HG03103 (cell line): ENCODE measurements around the gene SUSD2.

ENCODE experiments used
- ATAC-seq: cut with Tn5 transposase; IDR thresholded peaks from one replicate; pipeline ENCODE4 v1.9.1; 2021; ENCODE audit warnings: low read depth; ENCODE audit not compliant: unreplicated experiment

The SUSD2 gene

DNA sequence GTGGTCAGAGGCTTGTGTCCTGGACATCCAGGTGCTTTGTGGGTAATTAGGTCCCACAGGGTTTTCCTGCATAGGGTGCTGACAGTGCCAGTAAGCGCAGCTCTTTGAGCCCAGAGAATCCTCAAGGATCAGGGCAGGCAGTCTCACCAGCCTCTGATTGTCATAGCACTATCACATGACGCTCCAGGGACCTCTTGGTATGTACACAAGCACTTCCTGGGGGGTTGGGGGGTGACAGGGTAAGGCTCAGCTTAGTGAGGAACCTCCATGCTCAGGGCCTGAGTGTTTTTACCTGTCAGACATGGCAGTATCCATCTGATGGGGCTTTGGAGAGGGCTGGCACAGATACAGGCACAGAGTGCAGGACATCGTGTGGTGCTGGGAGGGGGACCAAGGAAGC, 27.9 kb upstream of the SUSD2 start:
- ATAC-seq = no peak

DNA sequence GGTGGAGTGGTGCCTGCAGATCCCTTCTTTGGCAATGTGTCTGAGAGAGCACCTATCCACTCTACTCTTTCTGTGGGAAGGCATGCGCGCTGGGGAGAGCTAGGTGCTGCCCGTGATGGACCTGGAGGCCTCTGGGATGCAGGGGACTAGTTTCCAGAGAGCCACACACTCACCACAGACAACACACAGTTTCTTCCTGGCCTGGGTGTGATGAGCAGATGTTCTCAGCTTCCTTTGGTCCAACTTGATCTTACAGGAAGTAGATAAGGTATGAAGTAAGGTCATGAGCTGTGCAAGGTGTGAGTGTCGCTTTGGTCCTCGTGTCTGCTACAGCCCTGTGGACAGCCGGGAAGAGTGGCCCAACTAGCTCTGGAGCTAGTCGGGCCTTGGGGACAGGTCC, 27.3 kb upstream of the SUSD2 start:
- ATAC-seq = no peak

- no peak for ATAC-seq
Observed at GRCh38 chr22:24154826-24155225, 26.5 kb upstream of the SUSD2 start.

- ATAC-seq = no peak
Observed at GRCh38 chr22:24155627-24156140, 25.6 kb upstream of the SUSD2 start.

DNA sequence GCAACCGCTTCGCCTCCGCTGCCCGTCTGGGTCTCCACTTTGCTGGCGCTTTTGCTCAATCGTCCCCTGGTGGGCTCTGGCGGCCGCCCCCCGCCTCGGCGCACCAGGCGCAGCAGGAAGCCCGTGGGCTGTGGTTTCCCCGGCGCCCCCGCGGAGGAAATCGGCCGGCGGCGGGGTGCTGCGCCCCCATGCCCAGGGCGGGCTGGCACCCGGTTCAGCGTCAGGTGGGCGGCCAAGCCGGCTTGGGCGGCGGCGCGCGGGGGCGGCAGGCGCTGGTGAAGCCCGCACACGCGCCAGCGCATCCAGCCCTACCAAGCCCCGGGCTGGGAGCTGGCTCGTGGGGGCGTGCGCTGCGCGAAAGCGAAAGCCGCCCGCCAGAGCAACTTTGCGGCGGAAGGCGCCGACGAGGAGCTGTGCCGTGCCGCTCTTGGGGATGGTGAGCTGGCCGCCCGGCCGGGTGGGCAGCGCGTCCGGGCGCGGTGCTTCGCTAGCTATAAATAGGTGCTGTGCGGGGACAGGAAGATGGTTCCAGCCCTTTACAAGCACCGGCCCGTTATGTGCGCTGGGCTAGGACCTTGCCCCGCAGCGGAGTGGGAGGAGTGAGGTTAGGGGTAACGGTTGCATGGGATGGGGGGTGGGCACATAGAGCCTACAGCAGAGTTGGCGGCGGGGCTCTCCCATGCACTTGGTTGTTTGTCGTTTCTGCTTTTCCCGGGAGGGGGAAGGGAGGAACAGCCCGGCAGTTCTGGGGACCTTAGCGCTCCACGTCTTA, 25.0 kb upstream of the SUSD2 start:
- ATAC-seq = no peak

DNA sequence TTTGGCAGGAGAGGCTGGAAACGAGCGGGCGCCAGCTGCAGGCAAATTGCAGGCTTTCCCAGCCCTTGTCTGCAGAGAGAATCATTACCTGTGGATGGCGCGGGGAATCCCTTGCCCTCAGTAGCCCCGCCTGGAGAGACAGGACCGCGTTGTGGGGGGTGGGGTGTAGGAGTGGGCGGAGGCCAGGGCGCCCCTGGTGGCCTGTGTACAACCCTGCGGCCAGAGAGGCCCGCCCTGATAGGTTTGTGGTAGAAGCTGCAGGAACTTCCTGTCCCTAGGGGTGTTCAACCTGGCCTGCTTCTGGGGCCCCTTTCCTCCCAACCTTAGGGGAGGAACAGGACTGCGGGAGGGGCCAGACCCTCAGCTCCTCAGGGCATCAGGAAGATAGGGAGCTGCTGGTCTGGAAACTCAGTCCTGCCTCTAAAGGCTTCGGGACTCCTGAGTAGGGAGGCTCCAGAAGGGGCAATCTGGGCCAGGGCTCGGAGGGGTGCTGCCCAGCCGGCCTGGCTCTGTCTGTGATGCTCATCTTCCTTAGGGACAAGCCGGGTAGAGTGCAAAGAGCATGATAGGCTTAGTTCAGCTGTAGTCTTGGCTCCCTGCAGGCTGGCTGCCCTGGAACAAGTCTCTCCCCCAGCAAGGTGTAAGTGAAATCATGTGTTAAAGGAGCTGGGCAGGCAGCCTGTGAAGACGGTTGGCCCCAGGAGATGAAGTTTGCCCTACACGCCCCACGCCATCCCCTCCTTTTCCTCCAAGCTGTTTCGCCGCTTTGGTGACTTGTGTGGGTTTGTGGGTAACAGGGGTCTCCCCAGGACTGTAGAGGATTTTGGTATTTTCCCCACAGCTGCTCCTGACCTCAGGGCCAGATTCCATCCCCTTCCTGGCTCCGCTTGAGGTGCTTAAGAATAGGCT, 24.1 kb upstream of the SUSD2 start:
- ATAC-seq = peak; percentile 71

DNA sequence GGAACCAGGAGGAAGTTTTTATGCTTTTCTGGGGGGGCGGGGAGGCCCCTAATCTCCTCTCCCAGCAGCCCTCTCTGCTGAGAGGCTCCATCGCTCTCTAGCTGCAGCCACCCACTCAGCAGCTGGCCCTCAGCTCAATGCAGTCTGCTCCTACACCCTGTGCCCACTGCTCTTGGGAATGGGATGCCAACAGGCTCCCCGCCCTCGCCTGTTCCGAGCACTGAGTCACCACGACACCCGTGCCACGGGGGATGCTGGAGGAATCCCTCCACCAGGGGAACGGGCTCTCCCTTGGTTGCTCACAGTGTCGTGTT, 23.5 kb upstream of the SUSD2 start:
- no peak for ATAC-seq

- no peak for ATAC-seq
Observed at GRCh38 chr22:24159650-24160049, 21.6 kb upstream of the SUSD2 start.

- ATAC-seq = no peak
Observed at GRCh38 chr22:24160546-24160945, 20.7 kb upstream of the SUSD2 start.

- ATAC-seq = no peak
Observed at GRCh38 chr22:24161485-24161884, 19.8 kb upstream of the SUSD2 start.

- no peak for ATAC-seq
Observed at GRCh38 chr22:24161909-24162308, 19.4 kb upstream of the SUSD2 start.

DNA sequence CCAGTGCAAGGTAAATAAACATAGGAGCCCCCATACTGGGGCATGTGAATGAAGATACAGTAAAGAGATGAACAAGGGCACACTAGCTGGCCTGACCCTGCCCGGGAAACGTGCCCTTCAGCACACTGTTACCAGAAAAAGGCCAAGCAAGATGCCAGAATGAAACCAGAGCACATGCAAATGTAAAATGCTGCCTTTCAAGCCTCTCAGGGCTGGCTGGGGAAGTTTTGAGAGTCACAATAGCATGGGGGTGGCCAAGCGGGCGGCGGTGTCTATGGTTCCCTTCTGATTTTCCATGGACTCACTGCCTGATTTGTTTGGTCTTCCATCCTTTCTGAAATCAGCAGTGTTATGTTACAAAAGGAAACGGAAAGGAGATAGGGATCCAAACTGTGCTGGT, 18.9 kb upstream of the SUSD2 start:
- no peak for ATAC-seq

- no peak for ATAC-seq
Observed at GRCh38 chr22:24164243-24164642, 17.0 kb upstream of the SUSD2 start.

DNA sequence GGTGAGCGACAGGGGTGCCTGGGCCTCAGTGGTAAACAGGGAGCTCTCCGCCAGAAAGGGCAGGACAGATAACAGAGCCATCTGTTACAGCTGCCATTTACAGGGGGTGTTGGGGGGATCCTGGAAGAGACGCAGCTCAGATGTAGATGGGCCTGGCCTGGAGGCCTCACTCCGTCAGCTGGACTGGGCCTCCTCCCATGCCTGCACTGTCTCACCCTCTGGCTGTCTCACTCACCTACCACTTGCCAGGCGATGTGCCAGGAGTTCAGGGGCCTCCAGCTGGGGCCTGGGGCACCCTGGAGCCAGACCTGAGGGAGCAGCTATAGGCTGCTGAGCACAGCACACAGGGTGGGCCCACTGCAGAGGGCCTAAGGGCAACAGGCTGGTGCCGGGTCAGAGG, 16.3 kb upstream of the SUSD2 start:
- no peak for ATAC-seq

DNA sequence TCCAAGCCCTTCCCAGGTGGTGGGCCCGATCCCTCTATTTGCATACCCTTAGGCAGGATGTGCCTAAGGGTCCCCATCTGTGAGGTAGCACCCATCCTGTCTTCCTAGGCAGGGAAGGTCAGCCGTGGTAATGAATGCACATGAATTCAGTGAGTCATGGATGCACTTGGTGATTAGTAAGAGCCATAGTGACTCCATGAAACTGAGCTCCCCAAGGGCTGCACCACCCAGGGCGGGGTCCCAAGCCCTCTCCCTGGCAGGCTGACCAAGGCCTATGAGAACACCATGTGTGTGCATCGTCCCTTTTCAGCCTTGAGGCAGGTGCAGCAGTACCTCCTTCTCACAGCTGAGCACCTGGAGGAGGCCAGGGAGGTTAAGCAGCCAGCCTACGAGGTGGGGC, 15.6 kb upstream of the SUSD2 start:
- no peak for ATAC-seq

DNA sequence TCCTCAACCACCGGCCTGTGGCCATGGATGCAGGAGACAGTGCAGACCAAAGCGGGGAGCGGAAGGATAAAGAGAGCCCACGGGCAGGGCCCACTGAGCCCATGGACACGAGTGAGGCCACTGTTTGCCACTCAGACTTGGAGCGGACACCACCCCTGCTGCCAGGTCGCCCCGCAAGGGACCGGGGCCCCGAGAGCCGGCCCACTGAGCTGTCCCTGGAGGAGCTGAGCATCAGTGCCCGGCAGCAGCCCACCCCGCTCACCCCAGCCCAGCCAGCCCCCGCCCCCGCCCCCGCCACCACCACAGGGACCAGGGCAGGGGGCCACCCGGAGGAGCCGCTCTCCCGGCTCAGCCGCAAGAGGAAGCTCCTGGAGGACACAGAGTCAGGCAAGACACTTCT, 14.5 kb upstream of the SUSD2 start:
- ATAC-seq = no peak

- ATAC-seq = no peak
Observed at GRCh38 chr22:24169439-24170058, 11.7 kb upstream of the SUSD2 start.

GRCh38 chr22:24170188-24170587, 11.1 kb upstream of the SUSD2 start:
- ATAC-seq = no peak

GRCh38 chr22:24170632-24171031, 10.7 kb upstream of the SUSD2 start:
- no peak for ATAC-seq

- ATAC-seq = no peak
Observed at GRCh38 chr22:24171822-24172221, 9.5 kb upstream of the SUSD2 start.

DNA sequence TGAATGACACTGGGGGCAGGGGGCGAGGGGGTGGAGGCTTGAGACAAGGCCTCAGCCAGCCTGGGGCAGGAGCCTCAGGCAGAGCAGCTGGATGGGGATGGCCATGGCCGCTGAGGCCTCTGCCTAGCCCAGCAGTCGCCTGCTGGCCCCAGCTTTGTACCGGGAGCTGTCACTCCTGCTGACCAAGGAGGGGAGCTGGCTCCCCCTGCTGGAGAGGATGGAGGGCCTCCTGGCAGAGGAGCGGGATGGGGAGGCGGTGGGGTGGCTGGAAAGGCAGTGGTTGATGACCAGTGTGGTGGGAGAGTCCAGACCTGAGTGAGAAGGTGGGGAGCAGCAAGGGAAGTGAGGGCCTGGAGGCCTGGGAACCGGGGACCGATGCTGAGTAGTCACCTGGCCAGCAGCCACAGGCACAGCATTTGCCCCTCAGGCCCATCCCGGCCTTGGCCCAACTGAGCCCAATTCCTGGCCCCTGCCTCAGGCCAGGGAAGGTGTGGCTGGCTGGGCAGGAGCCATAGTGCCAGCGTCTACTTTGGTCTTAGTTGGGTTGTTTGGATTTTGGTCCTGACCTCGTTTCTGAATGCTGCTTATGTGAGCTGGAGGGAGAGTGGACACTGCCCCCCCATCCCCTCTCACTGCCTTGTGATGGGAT, 6.0 kb upstream of the SUSD2 start:
- no peak for ATAC-seq
